Thymus (tissue), 14 donors: ENCODE data around the gene PPP2R1A. TPM values are rescaled to one million over a fixed set of nuclear protein-coding genes. Genes with fewer than 3 reads are reported as not detected.

Experiments
- DNase-seq, 9 donors: peaks; one replicate each; pipeline ENCODE4 v3.0.0-alpha.2; 2013; ENCODE audit warnings: low spot score in 9 of 9, low read depth in 6 of 9, missing footprints in 1 of 9
- H3K27ac ChIP-seq, 2 donors: one replicate each; pipeline ENCODE4 v1.5.1; 2013; ENCODE audit warnings: control low read depth in 1 of 2, low read depth in 1 of 2, low read length in 1 of 2, mild to moderate bottlenecking in 1 of 2, moderate library complexity in 1 of 2
- H3K27me3 ChIP-seq, 2 donors: one replicate each; pipeline ENCODE4 v1.5.1; 2013; ENCODE audit warnings: low read length in 1 of 2; ENCODE audit not compliant: control insufficient read depth in 2 of 2, insufficient read depth in 1 of 2
- H3K36me3 ChIP-seq, 2 donors: one replicate each; pipeline ENCODE4 v1.5.1; 2013; ENCODE audit warnings: low read length in 1 of 2, mild to moderate bottlenecking in 1 of 2, moderate library complexity in 1 of 2; ENCODE audit not compliant: control insufficient read depth in 2 of 2, insufficient read depth in 2 of 2
- H3K4me1 ChIP-seq, 2 donors: one replicate each; pipeline ENCODE4 v1.5.1; 2013; ENCODE audit warnings: low read length in 2 of 2; ENCODE audit not compliant: control insufficient read depth in 2 of 2, insufficient read depth in 2 of 2
- H3K4me3 ChIP-seq, 2 donors: one replicate each; pipeline ENCODE4 v1.5.1; 2013; ENCODE audit warnings: low read length in 2 of 2, control low read depth in 1 of 2, mild to moderate bottlenecking in 1 of 2
- H3K9me3 ChIP-seq, 2 donors: one replicate each; pipeline ENCODE4 v1.5.1; 2013; ENCODE audit warnings: low read length in 1 of 2, mild to moderate bottlenecking in 1 of 2; ENCODE audit not compliant: control insufficient read depth in 2 of 2, insufficient read depth in 1 of 2
- WGBS: extraction: QIAGEN DNeasy Blood & Tissue Kit; methylation state at CpG from one replicate; pipeline ENCODE4 v1.1.7; 2013; 5-methylcytosine and 5-hydroxymethylcytosine counted together
- long read RNA-seq, 10 donors: transcript quantifications; one replicate each; lab custom pipeline, GENCODE V29; 2026
- polyA plus RNA-seq: library from polyadenylated mRNA; stranded (reverse); fragments of 200-250 nt; gene quantifications from one replicate; pipeline ENCODE4 v1.2.3, GENCODE V29; 2013
- total RNA-seq: library from RNA; stranded (reverse); fragments of 120-200 nt; gene quantifications from one replicate; pipeline ENCODE4 v1.2.4, GENCODE V29; 2013
- donor health status: healthy.

Gene PPP2R1A
- total RNA-seq = 92.4 TPM
- polyA plus RNA-seq = 95.2 TPM
- long read RNA-seq, donor 1, full-length matches to known transcripts = 8 of 8 reads
- long read RNA-seq, donor 1, partial matches to known transcripts = 0 of 8 reads
- long read RNA-seq, donor 1, other reads (novel, unspliced or antisense) = 0 of 8 reads
- long read RNA-seq, donor 2, full-length matches to known transcripts = 95 of 117 reads
- long read RNA-seq, donor 2, partial matches to known transcripts = 16 of 117 reads
- long read RNA-seq, donor 2, other reads (novel, unspliced or antisense) = 6 of 117 reads
- long read RNA-seq, donor 3, full-length matches to known transcripts = 51 of 66 reads
- long read RNA-seq, donor 3, partial matches to known transcripts = 15 of 66 reads
- long read RNA-seq, donor 3, other reads (novel, unspliced or antisense) = 0 of 66 reads
- long read RNA-seq, donor 4, full-length matches to known transcripts = 34 of 48 reads
- long read RNA-seq, donor 4, partial matches to known transcripts = 14 of 48 reads
- long read RNA-seq, donor 4, other reads (novel, unspliced or antisense) = 0 of 48 reads
- long read RNA-seq, donor 5, full-length matches to known transcripts = 65 of 110 reads
- long read RNA-seq, donor 5, partial matches to known transcripts = 45 of 110 reads
- long read RNA-seq, donor 5, other reads (novel, unspliced or antisense) = 0 of 110 reads
- long read RNA-seq, donor 6, full-length matches to known transcripts = 46 of 51 reads
- long read RNA-seq, donor 6, partial matches to known transcripts = 5 of 51 reads
- long read RNA-seq, donor 6, other reads (novel, unspliced or antisense) = 0 of 51 reads
- long read RNA-seq, donor 7, full-length matches to known transcripts = 42 of 42 reads
- long read RNA-seq, donor 7, partial matches to known transcripts = 0 of 42 reads
- long read RNA-seq, donor 7, other reads (novel, unspliced or antisense) = 0 of 42 reads
- long read RNA-seq, donor 8, full-length matches to known transcripts = 24 of 29 reads
- long read RNA-seq, donor 8, partial matches to known transcripts = 5 of 29 reads
- long read RNA-seq, donor 8, other reads (novel, unspliced or antisense) = 0 of 29 reads
- long read RNA-seq, donor 9, full-length matches to known transcripts = 20 of 20 reads
- long read RNA-seq, donor 9, partial matches to known transcripts = 0 of 20 reads
- long read RNA-seq, donor 9, other reads (novel, unspliced or antisense) = 0 of 20 reads
- long read RNA-seq, donor 10, full-length matches to known transcripts = 32 of 41 reads
- long read RNA-seq, donor 10, partial matches to known transcripts = 9 of 41 reads
- long read RNA-seq, donor 10, other reads (novel, unspliced or antisense) = 0 of 41 reads

DNA sequence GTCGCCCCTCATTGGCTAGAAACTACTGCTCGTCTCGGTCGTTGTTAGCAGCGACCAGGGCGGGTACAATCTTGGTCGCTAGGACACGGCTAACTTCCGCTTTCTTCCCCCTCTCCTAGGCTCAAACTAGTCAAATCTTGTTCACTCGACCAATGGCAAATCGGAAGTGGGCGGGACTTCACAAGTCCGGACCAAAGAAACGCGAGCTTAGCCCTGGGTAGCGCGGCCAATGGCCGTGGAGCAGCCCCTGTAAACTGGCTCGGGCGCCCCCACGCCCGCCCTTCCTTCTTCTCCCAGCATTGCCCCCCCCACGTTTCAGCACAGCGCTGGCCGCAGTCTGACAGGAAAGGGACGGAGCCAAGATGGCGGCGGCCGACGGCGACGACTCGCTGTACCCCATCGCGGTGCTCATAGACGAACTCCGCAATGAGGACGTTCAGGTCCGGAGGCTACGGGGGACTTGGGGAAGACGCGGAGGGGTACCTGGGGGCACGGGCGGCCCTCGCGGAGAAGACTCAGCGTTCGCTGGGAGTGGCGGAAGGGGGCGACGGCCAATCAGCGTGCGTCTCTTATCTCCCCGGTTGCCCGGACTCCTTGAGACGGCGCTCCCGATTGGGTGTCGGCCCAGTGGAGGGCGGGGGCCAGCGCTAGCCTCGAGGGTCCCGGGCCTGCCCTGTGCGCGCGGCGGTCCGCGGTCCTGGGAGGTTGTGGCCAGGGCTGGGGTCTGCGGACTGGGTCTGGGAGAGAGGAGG, at the start of gene PPP2R1A:
PPP2R1A (plus strand) TSS at position 318 of the 752 bp plus-strand sequence; CDS start at position 363, 45 bp downstream.
- Histone ChIP-seq H3K4me3 (peak within 1 kb of the TSS; percentile 79 to 96), H3K36me3 (peaks cover 5 to 11% of the 10 kb centered on the region in 2 donors), H3K27ac (peak within 1 kb of the TSS; percentile 94 to 99), H3K27me3 (no peaks in the 10 kb centered on the region), H3K4me1 (peaks cover 15 to 19% of the 10 kb centered on the region in 2 donors), H3K9me3 (no peaks in the 10 kb centered on the region)
- WGBS = under 1% methylated on average over 70 of the region's 70 CpGs
- DNase-seq = peak; percentile 99 to 100 (median 100)

- Histone ChIP-seq H3K27ac (no peak overlapping the region), H3K27me3 (no peaks in the 10 kb centered on the region), H3K36me3 (no peaks in the 10 kb centered on the region), H3K4me1 (peaks cover 6 to 11% of the 10 kb centered on the region in 2 donors), H3K4me3 (no peak overlapping the region), H3K9me3 (peaks cover 0 to 20% of the 10 kb centered on the region in 2 donors)
- DNase-seq = no peak
- 98% methylated on average over 2 of the region's 2 CpGs for WGBS
Observed at GRCh38 chr19:52141203-52141602, 48.6 kb upstream of the PPP2R1A start.

- DNase-seq = no peak
- H3K27ac ChIP-seq = no peak overlapping the region
- peaks cover 0 to 24% of the 10 kb centered on the region in 2 donors for H3K9me3 ChIP-seq
Observed at GRCh38 chr19:52142001-52142595, 47.8 kb upstream of the PPP2R1A start.

GRCh38 chr19:52148256-52148655, 41.6 kb upstream of the PPP2R1A start:
- Histone ChIP-seq H3K27me3 (no peaks in the 10 kb centered on the region), H3K36me3 (no peaks in the 10 kb centered on the region), H3K4me3 (no peak overlapping the region), H3K27ac (no peak overlapping the region), H3K4me1 (no peaks in the 10 kb centered on the region), H3K9me3 (peaks cover 2 to 22% of the 10 kb centered on the region in 2 donors)
- no peak for DNase-seq

More at GRCh38 chr19:52142001-52142595, 47.8 kb upstream of the PPP2R1A start:
- H3K4me3 ChIP-seq = no peak overlapping the region
- WGBS = 85% methylated on average over 3 of the region's 3 CpGs
- no peaks in the 10 kb centered on the region for H3K27me3 ChIP-seq
- H3K4me1 ChIP-seq = peaks cover 6 to 11% of the 10 kb centered on the region in 2 donors
- H3K36me3 ChIP-seq = no peaks in the 10 kb centered on the region

GRCh38 chr19:52155596-52156359, 34.1 kb upstream of the PPP2R1A start:
- DNase-seq = no peak
- 99% methylated on average over 15 of the region's 15 CpGs for WGBS
- Histone ChIP-seq H3K9me3 (peaks cover 19 to 27% of the 10 kb centered on the region in 2 donors), H3K27ac (no peak overlapping the region), H3K36me3 (peaks cover 20 to 27% of the 10 kb centered on the region in 2 donors), H3K4me1 (no peaks in the 10 kb centered on the region), H3K4me3 (no peak overlapping the region), H3K27me3 (no peaks in the 10 kb centered on the region)

DNA sequence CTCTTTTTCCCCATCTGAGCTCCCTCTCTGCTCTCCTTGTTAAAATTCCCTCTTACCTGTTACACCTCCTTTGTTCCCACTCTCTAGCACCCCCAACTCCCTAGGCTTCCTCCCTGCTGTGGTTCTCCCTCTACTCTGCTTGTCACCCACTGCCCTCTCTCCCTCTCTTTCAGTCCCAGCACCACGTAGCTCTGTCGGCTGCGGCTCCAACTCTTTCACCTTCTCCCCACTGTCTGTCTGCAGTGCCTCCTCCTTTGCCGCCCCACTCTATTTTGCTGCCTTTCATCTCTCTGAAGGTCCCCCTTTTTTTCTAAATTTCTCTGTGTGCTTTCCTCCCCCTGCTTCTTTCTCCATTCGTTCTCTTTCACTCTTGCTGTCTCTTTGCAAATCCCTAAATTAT, 19.5 kb upstream of the PPP2R1A start:
- 22% methylated on average over 5 of the region's 5 CpGs for WGBS
- Histone ChIP-seq H3K4me3 (peak overlapping the region; percentile 64 to 93), H3K36me3 (peaks cover 10 to 15% of the 10 kb centered on the region in 2 donors), H3K9me3 (peaks cover 3 to 11% of the 10 kb centered on the region in 2 donors), H3K27me3 (no peaks in the 10 kb centered on the region), H3K27ac (peak overlapping the region; percentile 17 to 91), H3K4me1 (peaks cover 4 to 9% of the 10 kb centered on the region in 2 donors)
- peak in 1 of 9 donors; percentile 20 for DNase-seq

GRCh38 chr19:52170863-52171320, 19.0 kb upstream of the PPP2R1A start:
- peak in 1 of 9 donors; percentile 6 for DNase-seq

More at GRCh38 chr19:52170863-52171320, 19.0 kb upstream of the PPP2R1A start:
- Histone ChIP-seq H3K27ac (peak overlapping the region; percentile 80 to 91), H3K27me3 (no peaks in the 10 kb centered on the region), H3K36me3 (peaks cover 7 to 11% of the 10 kb centered on the region in 2 donors), H3K4me3 (peak overlapping the region; percentile 64 to 93), H3K9me3 (peaks cover 3 to 11% of the 10 kb centered on the region in 2 donors), H3K4me1 (peaks cover 4 to 9% of the 10 kb centered on the region in 2 donors)
- under 1% methylated on average over 22 of the region's 22 CpGs for WGBS
